LNCaP clone FGC (cell line): ENCODE data around the gene RNF20.
"Not testable (repeated sequence)": the region's sequence is repeated elsewhere in the genome, so short reads cannot be mapped to it uniquely, and the experiment has no call there.

ENCODE experiments used
- DNase-seq: peaks from one replicate; pipeline ENCODE4 v3.0.0-alpha.2; 2011; ENCODE audit warnings: low read depth
- H3K4me3 ChIP-seq: 2 replicates; pipeline ENCODE4 v1.5.1; 2011; ENCODE audit warnings: mild to moderate bottlenecking, low read depth, low read length, control low read depth
- TF ChIP-seq, protein P1 (sequence below): IDR thresholded peaks from 2 replicates; pipeline ENCODE4 v1.5.1; 2012; ENCODE audit warnings: mild to moderate bottlenecking; ENCODE audit not compliant: control insufficient read depth, insufficient read depth; ENCODE audit errors: extremely low read depth

The RNF20 gene

DNA sequence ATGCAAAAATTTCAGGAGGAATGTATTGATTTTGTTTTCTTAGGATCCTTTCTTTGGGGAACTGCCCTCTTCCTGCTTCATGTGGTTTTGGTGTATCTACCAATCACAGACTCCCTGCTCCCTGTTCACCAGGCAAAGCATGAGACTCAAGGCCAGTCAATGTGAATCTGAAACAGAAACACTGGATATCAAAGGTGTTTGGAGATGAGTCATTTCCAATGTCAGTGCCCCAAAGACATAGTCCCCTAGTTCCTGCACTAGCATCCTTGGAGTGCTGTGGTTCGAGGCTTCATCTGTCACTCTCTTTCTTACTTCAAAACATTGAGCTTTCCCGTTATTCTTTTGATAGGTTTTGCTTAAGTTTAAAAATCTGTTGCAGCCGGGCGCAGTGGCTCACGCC lies 53.0 kb downstream of the RNF20 start:
- no peak for DNase-seq
- TF ChIP-seq, protein P1, sequence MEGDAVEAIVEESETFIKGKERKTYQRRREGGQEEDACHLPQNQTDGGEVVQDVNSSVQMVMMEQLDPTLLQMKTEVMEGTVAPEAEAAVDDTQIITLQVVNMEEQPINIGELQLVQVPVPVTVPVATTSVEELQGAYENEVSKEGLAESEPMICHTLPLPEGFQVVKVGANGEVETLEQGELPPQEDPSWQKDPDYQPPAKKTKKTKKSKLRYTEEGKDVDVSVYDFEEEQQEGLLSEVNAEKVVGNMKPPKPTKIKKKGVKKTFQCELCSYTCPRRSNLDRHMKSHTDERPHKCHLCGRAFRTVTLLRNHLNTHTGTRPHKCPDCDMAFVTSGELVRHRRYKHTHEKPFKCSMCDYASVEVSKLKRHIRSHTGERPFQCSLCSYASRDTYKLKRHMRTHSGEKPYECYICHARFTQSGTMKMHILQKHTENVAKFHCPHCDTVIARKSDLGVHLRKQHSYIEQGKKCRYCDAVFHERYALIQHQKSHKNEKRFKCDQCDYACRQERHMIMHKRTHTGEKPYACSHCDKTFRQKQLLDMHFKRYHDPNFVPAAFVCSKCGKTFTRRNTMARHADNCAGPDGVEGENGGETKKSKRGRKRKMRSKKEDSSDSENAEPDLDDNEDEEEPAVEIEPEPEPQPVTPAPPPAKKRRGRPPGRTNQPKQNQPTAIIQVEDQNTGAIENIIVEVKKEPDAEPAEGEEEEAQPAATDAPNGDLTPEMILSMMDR = no peak
- no peak overlapping the region for H3K4me3 ChIP-seq

DNA sequence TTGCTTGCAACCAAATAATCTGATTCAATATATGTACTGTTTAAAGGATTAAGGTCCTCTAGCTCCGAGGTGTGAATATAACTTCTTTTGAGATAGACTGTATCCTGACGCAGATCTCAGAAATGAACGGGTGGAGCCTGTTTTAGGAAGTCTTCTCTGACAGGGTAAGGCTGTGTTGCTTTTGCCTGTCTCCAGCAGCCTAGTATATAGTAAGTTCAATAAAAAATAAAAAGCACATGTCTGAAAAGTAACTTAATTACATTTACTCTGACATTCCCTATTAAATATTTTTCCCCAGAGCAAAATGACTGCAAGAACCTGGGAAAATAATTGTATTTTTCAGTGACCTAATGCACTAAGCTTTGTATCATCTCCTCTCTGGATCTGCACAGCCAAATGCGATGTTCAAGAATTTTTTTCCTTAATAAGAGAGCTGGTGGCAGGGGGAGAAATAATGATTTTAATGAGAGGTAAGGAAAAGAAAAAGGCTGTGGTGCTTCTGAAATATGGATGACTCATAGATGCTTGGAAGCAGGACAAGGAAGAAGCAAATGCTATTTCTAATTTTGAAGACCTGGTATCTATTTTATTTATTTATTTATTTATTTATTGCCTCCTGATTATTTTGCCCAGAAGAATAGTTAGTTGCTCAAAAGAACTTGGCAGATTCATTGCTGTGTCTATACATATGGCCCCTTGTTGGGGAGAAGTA lies 53.8 kb downstream of the RNF20 start:
- TF ChIP-seq, protein P1 = no peak
- no peak overlapping the region for H3K4me3 ChIP-seq
- DNase-seq = no peak

DNA sequence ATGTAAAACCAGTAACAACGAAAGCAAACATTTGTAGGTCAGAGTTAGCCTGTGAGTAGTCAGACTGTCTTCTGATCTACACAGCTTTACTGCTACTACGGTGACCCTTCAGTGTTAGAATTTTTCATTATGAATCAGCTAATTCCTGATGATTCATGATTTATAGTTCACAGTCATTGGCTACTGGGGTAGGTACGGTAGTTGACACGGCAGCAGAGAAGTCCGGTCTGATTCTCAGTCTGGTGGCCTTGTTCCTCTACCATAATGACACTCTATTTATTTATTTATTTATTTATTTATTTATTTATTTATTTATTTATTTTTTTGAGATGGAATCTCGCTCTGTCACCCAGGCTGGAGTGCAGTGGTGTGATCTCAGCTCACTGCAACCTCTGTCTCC lies 56.4 kb downstream of the RNF20 start:
- H3K4me3 ChIP-seq, DNase-seq: not testable (repeated sequence)

DNA sequence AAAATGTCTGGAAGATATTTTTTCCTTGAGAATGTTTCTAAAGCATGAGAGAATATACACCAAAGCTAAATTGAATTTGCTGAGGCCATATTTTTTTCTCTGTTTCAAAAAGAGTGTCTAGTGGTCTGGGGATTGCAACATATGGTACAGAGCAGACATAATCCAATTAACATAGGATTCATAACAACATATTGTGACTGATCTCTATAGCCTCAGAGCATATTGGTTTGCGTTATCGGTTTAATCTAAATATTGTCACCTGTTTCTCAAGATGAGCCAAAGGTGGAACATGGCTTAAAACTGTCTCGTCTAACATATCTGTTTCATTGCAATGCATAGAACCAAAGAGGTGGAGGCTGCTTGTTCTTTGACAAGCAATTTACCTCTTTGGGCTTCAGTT lies 57.2 kb downstream of the RNF20 start:
- TF ChIP-seq, protein P1 = no peak
- DNase-seq = no peak
- H3K4me3 ChIP-seq = no peak overlapping the region

DNA sequence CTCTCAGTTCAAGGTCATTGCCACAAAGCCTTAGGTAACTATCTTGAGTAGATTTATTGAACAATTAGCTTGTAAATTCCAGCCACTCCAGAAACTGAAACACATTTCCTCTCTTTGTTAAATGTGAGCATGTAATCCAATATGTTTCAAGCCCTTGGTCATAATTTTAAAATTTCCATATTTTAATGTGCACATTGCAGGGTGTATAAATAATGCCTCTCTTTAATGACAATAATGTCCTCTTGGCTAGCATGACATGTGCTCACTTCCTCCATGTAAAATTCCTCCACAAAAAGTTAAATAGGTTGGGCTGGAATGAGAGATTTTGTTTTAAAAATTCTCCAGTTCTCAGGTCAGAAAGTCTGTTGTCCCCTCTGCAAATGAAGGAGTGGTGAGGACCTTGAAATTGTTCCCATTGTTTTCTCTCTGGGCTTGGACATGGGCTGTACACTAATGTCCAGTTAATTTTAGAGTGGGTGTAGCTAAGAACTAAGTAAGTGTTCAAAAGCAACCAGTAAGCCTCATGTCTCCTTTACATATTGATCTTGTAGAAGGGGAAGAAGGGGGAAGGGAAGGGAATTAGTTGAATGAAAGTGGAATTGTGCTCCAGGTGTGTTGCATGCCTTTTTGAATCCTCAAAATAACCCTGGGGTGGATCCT lies 58.3 kb downstream of the RNF20 start:
- DNase-seq = no peak
- TF ChIP-seq, protein P1 = no peak
- H3K4me3 ChIP-seq = no peak overlapping the region

DNA sequence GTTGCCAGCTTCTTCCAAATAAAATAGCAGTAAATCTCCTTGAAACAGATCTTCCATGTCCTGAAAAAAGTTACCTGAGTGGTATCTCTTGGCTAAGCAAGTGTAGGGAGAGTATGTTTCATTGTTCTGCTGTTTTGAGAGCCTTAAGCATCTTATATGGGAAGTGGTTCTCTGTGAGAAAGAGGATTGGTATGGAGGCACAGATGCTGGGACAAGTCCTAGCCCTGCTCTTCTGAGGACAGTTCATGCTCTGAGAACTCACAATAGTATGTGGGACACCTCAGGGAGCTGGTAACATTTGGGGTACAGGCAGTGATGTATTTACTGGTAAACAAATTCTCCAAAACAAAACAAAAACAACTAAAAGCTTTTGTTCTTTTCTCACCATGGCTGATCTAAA lies 59.1 kb downstream of the RNF20 start:
- DNase-seq = no peak
- TF ChIP-seq, protein P1 = no peak

DNA sequence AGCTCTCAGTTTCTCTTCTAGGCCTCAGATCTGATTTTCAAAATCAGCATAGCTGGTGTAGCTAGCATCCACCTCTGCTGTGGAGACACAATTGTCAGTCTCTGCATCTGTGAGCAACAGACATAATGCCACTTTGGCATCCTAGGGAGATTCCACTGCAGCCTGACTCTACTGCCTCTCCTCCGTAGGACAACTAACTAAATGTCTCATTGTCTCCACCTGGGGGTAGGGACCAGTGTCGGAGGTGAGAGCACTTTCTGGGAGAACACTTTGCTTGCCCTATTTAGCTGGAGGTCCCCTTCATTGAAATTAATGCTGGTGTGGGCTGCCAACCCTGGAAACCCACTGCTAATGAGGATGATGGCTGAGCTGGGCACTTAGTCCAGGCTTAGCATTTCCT lies 59.7 kb downstream of the RNF20 start:
- H3K4me3 ChIP-seq = no peak overlapping the region
- no peak for DNase-seq
- TF ChIP-seq, protein P1 = no peak

More for the DNA sequence above, 59.1 kb downstream of the RNF20 start:
- no peak overlapping the region for H3K4me3 ChIP-seq
